OCI-LY3 (cell line): Measurements from ENCODE around the gene SLC35F4.

Source experiments
- H2AFZ ChIP-seq: fragments of 200-600, 300-600 bp; shearing (Covaris generic); 2 replicates; pipeline ENCODE4 v1.6.0; 2014; ENCODE audit warnings: antibody characterized with exemption, low read depth, low read length
- H3K27ac ChIP-seq: fragments of 200-600, 300-600 bp; sonication (generic); 2 replicates; pipeline ENCODE4 v1.5.1; 2014; ENCODE audit warnings: mild to moderate bottlenecking, low read length, moderate library complexity, mixed read lengths
- H3K27me3 ChIP-seq: fragments of 200-600, 300-600 bp; sonication (generic); 2 replicates; pipeline ENCODE4 v1.6.1; 2014; ENCODE audit warnings: low read depth, low read length, mixed read lengths
- H3K36me3 ChIP-seq: fragments of 200-600, 300-600 bp; sonication (generic); replicated peaks from 2 replicates; pipeline ENCODE3; 2014; ENCODE audit warnings: low read depth, low read length, mixed read lengths
- H3K4me1 ChIP-seq: fragments of 300-600, 200-600 bp; sonication (generic); 2 replicates; pipeline ENCODE4 v1.6.1; 2014; ENCODE audit warnings: low read length, mixed read lengths
- H3K4me2 ChIP-seq: fragments of 200-600, 300-600 bp; sonication (generic); 2 replicates; pipeline ENCODE4 v1.6.1; 2014; ENCODE audit warnings: low read length, mixed read lengths
- H3K4me3 ChIP-seq: fragments of 300-600, 200-600 bp; sonication (generic); 2 replicates; pipeline ENCODE4 v1.5.1; 2014; ENCODE audit warnings: antibody characterized with exemption, mild to moderate bottlenecking, low read length, moderate library complexity
- H3K79me2 ChIP-seq: fragments of 300-600, 200-600 bp; shearing (Covaris generic); 2 replicates; pipeline ENCODE4 v1.6.1; 2014; ENCODE audit warnings: mild to moderate bottlenecking, low read length, mixed read lengths
- H3K9ac ChIP-seq: fragments of 300-600, 200-600 bp; shearing (Covaris generic); 2 replicates; pipeline ENCODE4 v1.6.0; 2014; ENCODE audit warnings: mild to moderate bottlenecking, low read length, moderate library complexity
- H3K9me3 ChIP-seq: fragments of 200-600, 300-600 bp; shearing (Covaris generic); 2 replicates; pipeline ENCODE4 v1.6.1; 2014; ENCODE audit warnings: low read length, mixed read lengths; ENCODE audit not compliant: insufficient read depth
- H4K20me1 ChIP-seq: fragments of 200-600, 300-600 bp; sonication (generic); 2 replicates; pipeline ENCODE4 v1.6.1; 2016; ENCODE audit warnings: low read length, mixed read lengths; ENCODE audit not compliant: insufficient read depth
- CTCF ChIP-seq: fragments of 200-600, 300-600 bp; sonication (generic); IDR thresholded peaks from 2 replicates; pipeline ENCODE4 v1.5.1; 2014; ENCODE audit warnings: antibody characterized with exemption, low read length, low read depth
- EZH2phosphoT487 ChIP-seq: fragments of 200-600 bp; shearing (Covaris generic); IDR thresholded peaks from 2 replicates; pipeline ENCODE4 v1.6.1; 2018; ENCODE audit warnings: antibody characterized with exemption, mixed run types, low read depth

Gene SLC35F4

DNA sequence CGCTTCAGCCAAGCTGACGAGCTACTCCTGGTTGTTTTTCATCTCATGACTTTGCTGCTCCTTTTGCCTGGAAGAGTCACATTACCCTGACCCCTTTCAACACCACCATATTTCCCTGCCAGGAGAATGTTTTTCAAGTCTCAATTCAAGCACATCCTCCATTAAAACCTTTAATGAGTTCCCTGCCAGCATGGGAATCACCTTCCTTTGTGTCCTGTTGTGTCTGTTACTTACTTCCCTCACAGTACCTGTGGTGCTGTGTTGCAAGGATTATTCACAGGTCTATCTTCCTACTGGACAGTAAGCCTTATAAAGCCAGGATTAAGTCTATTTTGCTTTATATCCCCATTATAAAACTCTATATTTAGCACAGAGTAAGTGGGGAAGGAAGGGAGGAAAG, 13.6 kb upstream of the SLC35F4 start:
- no peak overlapping the region for H3K27ac ChIP-seq
- no peaks in the 10 kb centered on the region for H3K4me1 ChIP-seq
- H3K9ac ChIP-seq, result no peak overlapping the region
- H3K79me2 ChIP-seq, result no peaks in the 10 kb centered on the region
- no peak overlapping the region for H3K4me2 ChIP-seq
- H3K4me3 ChIP-seq, result no peak overlapping the region
- peaks cover 5% of the 10 kb centered on the region; the same call in 1 of the 2 replicates for H3K27me3 ChIP-seq
- H3K9me3 ChIP-seq, result 0 out of 2 replicates have a peak, but pooled peaks cover 3% of the 10 kb centered on the region
- TF ChIP-seq CTCF (no peak), EZH2phosphoT487 (no peak)
- no peak overlapping the region for H2AFZ ChIP-seq
- H3K36me3 ChIP-seq, result no peaks in the 10 kb centered on the region
- no peaks in the 10 kb centered on the region for H4K20me1 ChIP-seq

DNA sequence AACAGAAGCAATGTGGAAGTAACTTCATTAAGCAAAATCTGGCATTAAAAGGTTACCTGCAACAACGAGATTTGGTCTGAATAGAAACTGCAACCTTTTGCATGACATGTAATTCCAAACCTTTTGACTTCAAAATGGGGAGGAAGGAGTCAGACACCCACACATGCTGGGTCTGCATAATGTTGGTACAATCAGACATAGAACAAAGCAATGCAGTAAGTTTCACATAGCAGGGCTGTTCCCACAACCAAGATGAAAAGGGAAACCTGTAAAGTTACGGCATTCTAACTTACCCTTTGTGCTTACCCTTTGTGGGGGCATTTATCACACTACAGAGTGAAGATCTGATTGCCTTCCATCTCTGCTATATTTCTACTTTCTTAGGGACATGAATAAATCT, 10.1 kb upstream of the SLC35F4 start:
- 0 out of 2 replicates have a peak, but pooled peaks cover 3% of the 10 kb centered on the region for H3K9me3 ChIP-seq
- H3K79me2 ChIP-seq, result no peaks in the 10 kb centered on the region
- H3K4me3 ChIP-seq, result no peak overlapping the region
- H3K4me1 ChIP-seq, result no peaks in the 10 kb centered on the region
- TF ChIP-seq EZH2phosphoT487 (no peak), CTCF (no peak)
- no peak overlapping the region for H3K27ac ChIP-seq
- no peaks in the 10 kb centered on the region for H3K36me3 ChIP-seq
- H4K20me1 ChIP-seq, result no peaks in the 10 kb centered on the region
- no peak overlapping the region for H2AFZ ChIP-seq
- no peak overlapping the region for H3K9ac ChIP-seq
- H3K27me3 ChIP-seq, result peaks cover 9% of the 10 kb centered on the region; the same call in 1 of the 2 replicates
- H3K4me2 ChIP-seq, result no peak overlapping the region

GRCh38 chr14:57875296-57875695, 9.4 kb upstream of the SLC35F4 start:
- Histone ChIP-seq H3K4me3 (no peak overlapping the region), H3K36me3 (no peaks in the 10 kb centered on the region), H2AFZ (no peak overlapping the region), H3K79me2 (no peaks in the 10 kb centered on the region), H4K20me1 (no peaks in the 10 kb centered on the region), H3K9ac (no peak overlapping the region), H3K4me1 (no peaks in the 10 kb centered on the region), H3K27me3 (peaks cover 9% of the 10 kb centered on the region; the same call in 1 of the 2 replicates), H3K9me3 (0 out of 2 replicates have a peak, but pooled peaks cover 3% of the 10 kb centered on the region), H3K4me2 (no peak overlapping the region), H3K27ac (no peak overlapping the region)
- TF ChIP-seq CTCF, result no peak
- TF ChIP-seq EZH2phosphoT487, result no peak

DNA sequence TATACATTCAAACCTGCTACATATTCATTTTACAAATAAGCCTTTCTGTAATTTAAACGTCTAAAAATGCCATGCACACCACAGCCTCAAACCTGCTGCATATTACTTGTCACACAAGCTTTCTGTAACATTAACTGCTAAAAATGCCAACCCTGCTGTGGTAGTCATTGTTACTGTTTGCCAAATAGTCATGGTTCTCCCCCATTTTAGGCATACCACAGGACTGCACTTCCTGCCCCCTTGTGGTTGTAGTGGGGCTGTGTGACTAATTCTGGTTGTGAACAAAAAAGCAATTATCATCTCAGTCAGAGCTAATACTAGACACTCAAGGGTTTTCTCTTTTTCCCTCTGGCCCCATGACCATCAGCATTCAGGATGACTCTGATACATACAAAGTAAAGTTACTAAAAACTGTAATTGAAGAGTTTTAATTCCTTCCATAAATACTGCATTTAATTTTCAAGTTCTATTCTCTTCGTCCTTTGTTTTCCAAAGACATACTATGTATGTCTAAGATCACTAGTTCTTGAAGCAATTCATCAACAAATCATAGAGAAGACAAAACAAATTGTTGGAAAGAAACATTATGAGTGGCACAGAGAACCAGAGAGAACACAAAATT, 5.7 kb upstream of the SLC35F4 start:
- no peaks in the 10 kb centered on the region for H3K4me1 ChIP-seq
- no peak overlapping the region for H3K4me3 ChIP-seq
- TF ChIP-seq EZH2phosphoT487 (no peak), CTCF (peak; percentile 64)
- no peaks in the 10 kb centered on the region for H3K9me3 ChIP-seq
- no peak overlapping the region for H3K4me2 ChIP-seq
- peaks cover 9% of the 10 kb centered on the region; the same call in 1 of the 2 replicates for H3K27me3 ChIP-seq
- H3K79me2 ChIP-seq, result no peaks in the 10 kb centered on the region
- H2AFZ ChIP-seq, result no peak overlapping the region
- H3K27ac ChIP-seq, result no peak overlapping the region
- no peaks in the 10 kb centered on the region for H3K36me3 ChIP-seq
- no peaks in the 10 kb centered on the region for H4K20me1 ChIP-seq
- H3K9ac ChIP-seq, result no peak overlapping the region
